Tongue (tissue), 2 donors: ENCODE data around the gene PTPRCAP. TPM values are rescaled to one million over a fixed set of nuclear protein-coding genes. Genes with fewer than 3 reads are reported as not detected.
A peak's percentile ranks its signal among the peaks of the same experiment; 100 is the strongest.

ENCODE experiments used
- DNase-seq: peaks from one replicate; pipeline ENCODE4 v3.0.0-alpha.2; 2015
- total RNA-seq: library from RNA; depleted of rRNA; stranded (reverse); fragments of >200 nt; gene quantifications from one replicate; pipeline ENCODE4 v1.2.3, GENCODE V29; 2014

Gene PTPRCAP
- total RNA-seq, 1 donor from 2014 or later: 1.2 TPM

DNA sequence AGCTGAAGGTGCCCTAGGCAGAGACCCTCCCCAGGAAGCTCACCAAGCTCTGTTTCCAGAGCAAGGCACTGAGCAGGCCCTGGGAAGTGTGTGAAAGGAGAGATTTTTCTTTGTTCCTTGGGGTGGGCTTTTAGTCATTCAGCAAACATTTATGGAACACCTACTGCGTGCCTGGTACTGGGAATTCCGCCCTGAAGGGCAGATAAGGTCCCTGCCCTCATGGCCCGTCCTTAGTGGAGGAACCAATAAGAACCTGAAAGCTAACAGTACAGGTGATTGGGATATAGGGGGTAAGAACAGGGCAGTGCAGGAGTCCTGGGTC is 27.7 kb upstream of the PTPRCAP start:
- no peak for DNase-seq

DNA sequence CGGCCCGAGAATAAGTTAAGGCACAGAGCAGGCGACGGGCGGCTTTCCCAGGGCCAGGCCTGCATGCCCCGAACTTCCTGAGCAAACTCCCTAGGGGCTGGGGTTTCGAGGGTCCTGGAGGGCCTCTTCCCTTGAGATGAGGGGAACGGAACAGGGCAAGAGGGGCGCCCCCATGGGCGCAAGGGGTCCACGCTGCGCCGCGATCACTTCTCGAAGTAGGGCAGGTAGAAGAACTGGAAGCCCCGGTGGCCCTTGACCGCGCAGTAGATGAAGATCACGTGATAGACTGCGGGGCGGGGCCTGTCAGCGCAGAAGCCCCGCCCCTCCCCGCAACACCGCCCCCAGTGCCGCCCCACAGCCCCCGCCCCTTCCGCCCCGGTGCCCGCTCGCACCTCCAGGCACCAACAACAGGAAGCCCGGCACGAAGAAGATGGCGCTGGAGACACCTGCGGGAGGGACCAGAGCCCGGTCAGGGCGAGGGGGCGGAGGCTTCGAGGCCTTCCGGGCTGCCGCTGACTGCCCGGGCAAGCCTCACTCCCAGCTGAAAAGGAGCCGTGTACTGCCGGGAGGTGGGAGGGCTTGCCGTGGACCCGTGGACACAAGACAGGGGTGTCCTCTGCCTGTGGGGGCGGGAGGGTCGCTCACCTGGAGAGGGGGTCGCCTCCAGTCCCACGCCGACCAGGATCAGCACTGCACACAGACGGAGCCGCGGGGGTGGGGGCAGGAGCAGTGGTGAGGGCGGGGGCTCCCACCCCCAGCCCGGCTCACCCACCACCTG is 27.1 kb upstream of the PTPRCAP start:
- peak; percentile 87 for DNase-seq

DNA sequence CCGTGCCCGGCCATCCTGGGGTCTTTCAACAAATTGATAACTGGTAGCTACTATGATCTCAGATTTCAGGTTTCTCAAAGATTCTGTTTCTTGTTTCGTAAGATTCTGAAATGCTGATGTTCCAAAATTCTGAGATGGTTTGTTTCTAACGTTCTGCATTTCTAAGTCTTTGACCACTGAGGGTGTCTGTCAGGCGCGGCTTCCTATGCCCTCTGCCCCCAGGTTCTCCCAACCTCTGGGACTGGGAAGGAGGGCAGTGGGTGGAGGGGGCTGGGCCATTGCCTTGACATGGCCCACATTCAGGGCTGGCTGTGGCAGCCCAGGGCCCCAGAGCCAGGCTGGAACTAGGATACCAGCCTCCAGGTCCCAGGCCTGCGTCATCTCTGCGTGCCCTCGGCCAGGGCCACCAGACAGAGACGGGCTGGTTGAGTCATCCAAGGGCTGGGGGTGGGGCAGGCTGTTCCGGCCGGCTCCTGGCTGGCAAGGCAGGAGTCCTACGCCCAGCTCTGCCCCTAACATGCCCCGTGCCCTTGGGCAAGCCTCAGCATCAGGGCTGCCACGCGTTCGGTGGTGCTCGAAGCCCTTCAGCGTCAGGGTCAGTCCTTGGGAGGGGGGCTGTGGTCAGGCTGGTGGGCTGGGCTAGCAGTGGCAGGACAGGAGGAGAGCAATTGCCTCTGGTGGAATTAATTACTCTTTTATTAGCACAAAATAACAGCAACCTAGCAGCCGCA is 26.4 kb upstream of the PTPRCAP start:
- no peak for DNase-seq

DNA sequence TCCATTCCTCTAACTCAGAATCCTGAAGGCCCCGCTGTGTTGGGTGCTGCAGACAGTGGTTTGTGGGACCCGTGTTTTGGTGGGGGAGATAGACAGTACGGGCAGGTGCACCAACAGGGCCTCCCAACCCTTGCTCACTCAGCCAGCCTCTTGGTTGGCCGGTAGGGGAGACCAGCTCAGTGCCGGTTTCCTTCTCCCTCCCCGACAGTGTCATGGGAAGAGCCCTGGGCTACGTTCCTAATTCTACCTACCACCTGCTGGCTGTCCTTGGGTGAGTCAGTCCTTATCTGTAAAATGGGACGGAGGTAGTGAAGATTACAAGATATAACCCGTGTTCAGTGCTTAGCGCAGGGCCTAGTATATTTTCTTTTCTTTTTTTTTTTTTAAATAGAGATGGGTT is 25.7 kb upstream of the PTPRCAP start:
- no peak for DNase-seq

DNA sequence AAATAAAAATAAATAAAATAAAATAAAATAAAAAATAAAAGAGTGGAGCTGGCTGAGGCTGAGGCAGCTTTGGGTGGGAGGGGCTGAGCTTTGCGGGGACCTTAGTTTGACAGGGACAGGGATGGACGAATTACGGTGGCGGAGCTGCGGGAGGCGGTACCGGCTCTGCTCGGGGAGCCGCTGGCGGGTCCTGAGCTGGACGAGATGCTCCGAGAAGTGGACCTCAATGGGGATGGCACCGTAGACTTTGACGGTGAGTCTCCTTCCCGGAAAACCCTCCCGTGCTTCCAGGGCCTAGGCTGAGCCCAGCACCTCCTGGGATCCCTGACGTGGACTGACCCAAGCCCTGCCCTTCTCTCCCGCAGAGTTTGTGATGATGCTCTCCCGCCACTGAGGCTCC is 20.8 kb upstream of the PTPRCAP start:
- no peak for DNase-seq

DNA sequence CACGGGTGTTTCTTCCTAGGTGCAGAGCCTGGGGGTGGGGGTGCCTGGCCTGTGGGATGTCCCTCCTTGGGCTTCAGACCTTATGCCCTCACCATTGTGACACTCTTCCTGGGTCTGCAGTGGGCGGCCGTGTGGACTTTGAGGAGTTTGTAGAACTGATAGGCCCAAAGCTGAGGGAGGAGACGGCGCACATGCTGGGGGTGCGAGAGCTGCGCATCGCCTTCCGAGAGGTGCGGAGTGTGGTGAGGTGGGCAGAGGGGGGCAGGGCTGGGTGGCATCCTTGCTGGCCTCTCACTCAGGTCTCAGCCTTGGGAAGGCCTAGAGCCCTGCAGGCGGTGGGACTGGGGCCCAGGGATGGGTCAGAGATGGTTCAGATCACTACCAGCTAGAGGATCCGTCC is 20.0 kb upstream of the PTPRCAP start:
- no peak for DNase-seq

DNA sequence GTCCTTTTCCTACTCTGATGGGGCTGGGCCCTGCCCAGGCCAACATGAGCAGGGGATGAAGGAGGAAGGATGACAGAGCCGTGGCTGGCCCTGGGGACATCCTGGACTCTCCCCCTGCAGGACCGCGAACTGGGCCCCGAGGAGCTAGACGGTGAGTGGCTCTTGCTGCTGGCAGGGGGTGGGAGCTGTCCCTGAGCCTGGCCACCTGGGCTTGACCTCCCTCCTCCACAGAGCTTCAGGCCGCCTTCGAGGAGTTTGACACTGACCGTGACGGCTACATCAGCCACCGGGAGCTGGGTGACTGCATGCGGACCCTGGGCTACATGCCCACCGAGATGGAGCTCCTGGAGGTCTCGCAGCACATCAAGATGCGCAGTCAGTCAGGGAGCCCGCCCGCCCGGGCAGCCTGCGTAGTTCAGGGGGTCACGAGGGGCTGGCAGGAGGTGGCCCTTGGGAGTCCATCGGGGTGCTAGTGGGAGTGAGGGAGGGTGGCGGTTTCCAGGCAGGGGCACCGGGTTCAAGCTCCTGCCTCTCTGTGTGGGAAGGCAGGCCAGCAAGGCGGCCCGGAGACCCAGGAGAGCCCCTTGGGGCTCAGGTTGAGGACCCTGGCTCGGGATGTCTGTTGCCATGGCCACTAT is 18.7 kb upstream of the PTPRCAP start:
- DNase-seq: no peak

DNA sequence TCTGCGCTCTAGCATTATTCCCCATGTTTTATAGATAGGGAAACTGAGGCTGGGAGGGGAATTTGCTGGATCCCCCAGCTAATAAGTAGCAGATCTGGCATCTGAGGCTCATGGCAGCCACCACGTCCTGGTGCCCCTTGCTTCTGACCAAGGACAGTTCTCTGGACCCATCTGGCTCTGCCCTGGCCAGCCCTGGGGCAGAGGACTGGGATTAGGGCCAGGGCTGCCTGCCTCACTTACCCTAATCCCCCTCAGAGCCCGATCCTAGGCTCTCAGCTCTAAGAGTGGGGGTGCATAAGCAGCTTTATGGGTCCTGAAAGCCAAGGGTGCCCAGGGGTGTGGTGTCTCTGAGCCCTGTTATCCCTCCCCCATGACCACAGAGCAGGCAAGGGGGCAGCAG is 17.6 kb upstream of the PTPRCAP start, which contains the start of gene CABP4:
Gene CABP4, plus strand, starts transcription at position 301 of the 400 bp plus-strand sequence. Its CDS starts 70 bp downstream, at position 371.
- no peak for DNase-seq

DNA sequence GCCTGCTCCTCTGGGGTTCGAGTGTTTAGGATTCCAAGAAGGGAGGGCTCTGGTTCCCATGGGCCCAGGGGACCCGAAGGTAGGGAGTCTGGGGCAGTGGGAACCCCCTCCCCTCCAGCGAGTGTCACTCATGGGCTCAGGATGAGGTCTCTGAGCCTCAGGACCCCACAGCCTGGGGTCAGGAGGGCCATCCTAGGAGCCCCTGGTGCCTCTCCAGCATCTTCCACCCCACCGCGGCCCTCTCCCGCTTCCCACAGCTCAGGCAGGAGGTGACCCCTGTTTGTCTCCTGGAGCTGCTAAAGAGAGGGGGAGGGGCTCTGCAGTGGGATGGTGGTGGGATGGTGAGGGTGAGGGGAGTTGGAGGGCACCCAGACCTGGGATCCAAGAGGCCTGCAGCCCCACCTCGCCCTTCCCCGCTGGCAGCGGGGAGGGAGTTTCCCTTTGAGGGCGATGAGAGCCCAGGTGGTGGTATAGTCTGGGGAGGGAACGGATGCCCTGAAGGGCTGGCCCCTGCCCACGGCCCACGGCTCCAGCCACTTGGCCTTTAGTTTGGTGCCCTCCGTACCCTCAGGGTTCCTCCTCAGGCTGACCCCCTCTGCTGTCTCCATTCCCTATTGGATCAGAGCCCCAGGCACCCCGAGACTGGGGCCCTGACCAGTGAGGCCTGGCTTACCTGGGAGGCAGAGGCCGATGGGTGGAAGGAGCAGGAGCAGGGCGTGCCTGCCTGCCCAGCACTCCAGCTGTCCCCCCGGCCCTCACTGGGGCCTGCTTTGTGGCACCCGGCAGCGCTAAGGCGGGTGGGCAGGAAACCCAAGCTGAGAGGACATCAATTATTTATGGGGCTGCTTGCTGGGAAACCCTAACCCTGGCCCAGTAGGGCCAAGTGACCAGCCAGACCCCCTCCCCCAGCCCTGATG is 16.6 kb upstream of the PTPRCAP start:
- no peak for DNase-seq

DNA sequence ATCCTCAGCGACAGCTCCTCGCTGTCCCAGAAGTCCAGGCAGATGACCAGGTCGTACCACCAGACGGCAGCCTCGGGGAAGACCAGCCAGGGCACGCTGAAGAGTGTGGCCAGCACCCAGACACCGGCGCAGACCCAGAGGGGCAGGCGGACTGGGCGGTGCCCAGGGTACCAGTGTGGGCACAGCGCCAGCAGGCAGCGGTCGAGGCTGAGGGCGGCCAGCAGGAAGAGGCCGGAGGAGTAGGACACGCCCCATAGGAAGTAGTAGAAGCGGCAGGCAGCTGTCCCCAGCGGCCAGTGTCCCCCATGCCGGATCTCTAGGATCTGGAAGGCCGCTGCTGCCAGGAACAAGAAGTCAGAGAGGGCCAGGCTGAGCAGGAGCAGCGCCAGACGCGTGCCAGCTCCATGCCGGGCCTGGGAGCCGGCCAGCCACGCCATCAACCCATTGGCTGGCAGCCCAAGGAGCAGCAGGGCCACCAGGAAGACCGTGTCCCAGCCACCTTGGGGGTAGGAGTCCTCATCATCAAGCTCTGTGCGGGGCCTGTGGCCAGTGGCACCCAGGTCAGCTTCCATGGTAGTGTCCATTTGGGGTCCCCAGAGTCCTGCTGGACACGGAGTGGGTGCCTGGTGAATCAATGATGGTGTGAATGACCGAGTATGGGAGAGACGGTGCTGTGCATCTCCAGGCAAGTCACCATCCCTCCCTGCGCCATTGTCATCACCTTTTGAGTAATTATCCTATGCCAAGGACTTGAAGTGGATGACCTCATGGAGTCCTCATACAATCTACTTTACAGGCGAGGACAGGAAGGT is 14.9 kb upstream of the PTPRCAP start, which contains the start of gene GPR152:
Gene GPR152, minus strand, starts transcription at position 589 of the 812 bp plus-strand sequence. Its CDS starts 5 bp downstream, at position 584.
- no peak for DNase-seq

DNA sequence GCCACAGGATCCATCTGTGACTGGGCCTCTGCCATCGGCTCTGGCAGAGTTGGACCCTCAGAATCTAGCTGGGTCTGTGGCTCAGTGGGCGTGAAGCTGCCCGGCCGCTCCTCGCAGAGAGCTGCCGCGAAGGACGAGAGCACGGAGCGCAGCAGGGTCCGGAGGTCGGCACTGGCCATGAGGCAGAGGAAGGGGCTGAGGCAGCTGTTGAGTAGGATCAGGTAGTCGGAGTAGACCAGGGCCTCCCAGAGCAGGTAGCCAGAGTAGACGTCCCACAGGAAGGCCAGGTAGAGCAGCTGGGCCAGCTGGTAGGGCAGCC is 14.1 kb upstream of the PTPRCAP start:
- no peak for DNase-seq

DNA sequence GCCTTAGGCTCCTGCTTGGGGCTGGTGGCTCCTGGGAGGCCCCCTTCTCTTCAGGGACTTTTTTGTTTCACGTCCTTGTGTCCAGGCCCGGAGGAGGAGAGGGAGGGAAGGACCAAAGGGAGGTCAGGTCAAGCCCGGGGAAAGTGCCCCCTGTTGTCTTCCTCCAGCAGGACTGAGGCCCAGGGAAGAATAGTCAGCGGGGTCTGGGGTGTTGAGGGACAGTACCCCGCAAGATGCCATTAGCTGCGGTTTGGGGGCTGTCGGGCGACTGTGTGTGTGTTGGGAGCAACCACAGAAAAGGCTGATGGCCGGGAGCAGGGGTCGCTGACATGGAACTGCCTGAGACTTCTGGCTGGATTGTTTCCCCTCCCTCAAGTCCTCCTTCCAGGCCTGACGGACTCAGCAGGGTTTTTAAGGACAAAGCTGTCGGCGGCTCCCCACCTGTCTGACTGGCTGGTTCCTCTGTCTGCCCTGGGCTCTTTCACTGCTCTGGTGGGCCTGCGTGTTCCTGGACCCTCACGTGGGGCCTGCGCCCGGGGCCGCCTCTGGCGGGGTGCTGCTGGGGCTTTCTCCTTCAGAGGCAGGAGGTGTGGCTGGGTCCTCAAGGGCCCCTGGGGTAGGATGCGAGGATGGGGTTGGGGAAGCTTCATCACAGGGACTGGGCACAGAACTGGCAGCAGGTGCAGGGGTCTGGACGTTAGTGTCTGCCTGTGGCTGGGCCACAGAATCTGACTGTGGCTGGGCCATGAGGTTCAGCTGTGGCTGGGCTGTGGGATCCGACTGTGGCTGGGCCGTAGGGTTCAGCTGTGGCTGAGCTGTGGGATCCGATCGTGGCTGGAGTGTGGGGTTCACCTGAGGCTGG is 13.5 kb upstream of the PTPRCAP start:
- DNase-seq: no peak

DNA sequence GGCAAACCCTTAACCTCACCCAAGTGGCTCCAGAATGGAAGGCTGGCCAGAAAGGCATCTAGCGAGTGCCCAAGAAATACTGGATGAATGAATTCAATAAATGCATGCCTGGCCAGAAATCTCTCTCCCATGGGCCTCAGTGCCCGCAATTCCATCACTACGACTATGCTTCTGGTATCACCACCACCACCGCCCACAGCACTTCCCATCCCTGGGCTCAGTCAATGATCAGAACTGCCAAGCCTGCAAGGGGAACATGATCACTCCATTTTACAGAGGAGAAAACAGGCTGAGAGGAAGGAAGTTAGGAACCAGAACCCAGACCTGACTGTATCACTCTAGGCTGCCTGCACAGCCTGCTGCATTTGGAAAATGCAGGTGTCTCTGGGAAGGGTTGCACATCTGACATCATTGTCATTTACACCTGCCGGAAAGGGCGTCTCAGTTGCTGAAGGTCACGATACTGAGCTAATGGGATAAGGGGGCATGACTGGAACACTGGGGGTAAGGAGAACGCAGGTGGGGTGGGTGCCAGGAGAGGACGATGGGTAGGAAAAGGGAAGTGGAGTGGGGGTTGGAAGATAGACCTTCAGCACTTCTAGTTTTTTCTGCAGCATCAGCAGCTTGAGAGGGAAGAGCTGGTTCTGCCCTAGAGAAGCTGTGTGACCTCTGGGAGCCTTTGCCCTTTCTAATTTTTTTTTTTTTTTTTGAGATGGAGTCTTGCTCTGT is 11.8 kb upstream of the PTPRCAP start:
- DNase-seq: no peak

DNA sequence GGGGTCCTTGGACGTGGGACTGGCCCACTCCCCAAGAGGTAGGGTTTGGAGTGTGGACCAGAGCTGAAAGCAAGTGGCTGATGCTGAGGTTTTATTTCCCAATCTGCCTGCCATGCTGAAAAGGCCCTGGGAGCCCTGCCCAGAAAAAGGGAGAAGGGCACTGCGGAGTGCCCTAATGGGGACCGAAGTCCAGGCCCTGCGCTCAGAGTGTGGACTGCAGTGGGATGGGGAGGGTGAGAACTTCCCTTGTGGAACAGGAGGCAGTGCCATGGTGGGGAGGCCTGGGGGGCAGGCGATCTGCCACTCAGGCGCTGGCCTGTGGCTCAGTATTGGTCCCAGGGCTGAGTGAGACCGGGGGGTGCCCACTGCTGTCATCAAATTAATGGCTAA is 10.7 kb upstream of the PTPRCAP start:
- DNase-seq: no peak

DNA sequence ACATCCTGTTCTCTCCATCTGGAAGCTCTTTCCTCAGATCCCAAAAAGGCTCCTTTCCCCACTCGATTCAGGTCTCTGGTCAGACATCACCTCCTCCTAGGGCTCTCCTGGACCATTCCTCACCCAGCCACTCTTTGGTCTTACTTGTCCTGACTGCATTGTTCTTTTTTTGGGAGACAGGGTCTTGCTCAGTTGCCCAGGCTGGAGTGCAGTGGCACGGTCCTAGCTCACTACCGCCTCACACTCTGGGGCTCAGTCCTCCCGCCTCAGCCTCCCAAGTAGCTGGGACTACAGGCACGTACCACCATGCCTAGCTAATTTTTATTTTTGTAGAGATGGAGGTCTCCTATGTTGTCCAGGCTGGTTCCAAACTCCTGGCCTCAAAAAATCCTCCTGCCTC is 8.0 kb upstream of the PTPRCAP start:
- no peak for DNase-seq

DNA sequence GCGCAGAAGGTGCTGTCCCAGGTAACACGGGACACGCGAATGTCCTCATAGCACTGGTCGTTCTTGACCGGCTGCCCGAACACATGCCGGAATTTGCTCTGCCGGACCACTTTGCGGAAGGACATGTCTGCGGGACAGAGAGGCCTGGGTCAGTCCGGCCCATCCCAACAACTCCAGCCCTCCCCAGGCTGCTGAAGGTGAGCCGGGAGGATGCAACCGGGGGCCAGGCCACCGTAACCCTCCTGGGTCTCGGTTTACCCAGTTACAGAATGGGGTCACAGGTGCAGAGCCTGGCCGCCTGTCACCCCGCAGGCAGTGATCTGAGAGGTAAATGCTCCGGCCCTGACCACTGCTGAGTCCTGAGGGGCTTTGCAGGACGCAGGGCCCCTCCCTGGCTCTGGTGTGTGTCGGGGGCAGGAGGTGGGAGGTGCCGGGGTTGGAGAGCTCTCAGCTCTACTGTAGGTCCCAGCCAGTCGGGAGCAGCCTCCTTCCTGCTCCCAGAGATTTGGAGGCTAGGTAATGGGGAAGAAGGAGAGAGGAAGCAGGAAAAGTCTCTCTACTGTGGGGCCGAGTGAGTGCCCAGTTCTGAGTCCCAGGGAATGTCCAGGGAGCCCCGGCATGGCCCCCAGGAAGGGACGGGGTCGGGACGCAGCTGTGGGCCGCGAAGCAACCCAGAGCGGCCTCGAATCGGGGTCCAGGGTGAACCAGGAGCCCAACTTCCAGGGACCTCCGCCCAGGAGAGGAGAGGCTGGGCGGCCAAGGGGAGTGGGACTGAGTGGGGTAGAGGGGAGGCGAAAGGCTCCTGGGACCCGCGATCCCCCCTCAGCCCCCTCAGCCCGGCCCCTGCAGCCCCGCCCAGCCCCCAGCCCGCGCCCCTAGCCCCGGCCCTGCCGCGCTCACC is 5.3 kb upstream of the PTPRCAP start:
- DNase-seq: no peak

DNA sequence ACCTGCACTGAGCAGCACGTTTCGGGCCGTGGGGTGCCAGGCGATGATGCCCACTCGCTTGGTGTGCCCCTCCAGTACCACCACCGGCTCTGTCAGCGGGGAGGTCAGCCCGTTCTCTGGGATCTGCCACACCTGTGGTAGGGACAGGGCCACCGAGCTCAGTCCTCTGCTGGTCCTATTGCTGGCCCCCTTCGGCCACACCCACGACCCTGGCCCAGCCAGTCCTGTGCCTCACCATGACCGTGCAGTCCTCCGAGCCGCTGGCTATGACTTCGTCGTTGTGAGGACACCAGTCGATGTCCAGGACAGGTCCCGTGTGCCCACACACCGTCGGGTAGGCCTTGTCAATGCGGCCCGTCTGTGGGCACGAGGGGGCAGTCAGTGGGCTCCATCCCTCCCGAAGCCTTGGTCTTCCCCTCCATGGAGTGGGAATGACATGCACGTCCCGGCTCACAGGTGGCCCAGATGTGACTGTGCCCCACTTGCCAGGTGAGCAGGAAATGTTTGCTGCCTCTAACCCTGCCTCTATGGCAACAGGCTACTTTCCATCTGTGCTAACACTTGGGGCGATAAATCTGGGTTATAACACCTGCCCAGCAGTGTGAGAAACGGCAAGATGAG is 4.4 kb upstream of the PTPRCAP start:
- DNase-seq: no peak

DNA sequence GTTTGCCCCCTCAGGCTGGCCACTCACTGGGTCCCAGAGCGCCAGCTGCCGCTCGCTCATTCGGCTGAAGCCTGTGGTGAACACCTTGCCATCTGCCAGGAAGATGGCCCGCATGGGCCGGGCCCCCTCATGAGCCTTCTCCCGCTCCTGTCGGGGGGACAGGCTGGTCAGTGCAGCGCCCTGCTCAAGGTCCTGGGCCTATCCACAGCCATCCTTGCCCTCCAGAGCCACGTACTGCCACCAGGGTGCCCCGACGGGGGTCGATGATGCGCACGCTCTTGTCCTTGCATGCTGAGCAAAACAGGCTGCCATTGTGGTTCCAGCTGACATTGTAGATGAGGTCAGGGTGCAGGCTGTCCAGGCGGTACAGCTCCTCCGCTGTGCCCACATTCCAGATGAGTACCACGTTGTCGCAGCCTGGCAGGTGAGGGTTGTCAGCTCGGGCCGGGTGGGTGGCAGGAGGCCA is 3.6 kb upstream of the PTPRCAP start:
- DNase-seq: no peak
